HUES48 (cell line): Measurements from ENCODE around the gene PRKAA1.
"Not testable (repeated sequence)": the region's sequence is repeated elsewhere in the genome, so short reads cannot be mapped to it uniquely, and the experiment has no call there.

Source experiments
- H3K27ac ChIP-seq: one replicate; pipeline ENCODE4 v1.7.0; 2013; ENCODE audit warnings: low read depth, low read length, inconsistent platforms
- H3K27me3 ChIP-seq: 2 replicates; pipeline ENCODE4 v1.6.1; 2013; ENCODE audit warnings: mild to moderate bottlenecking, low read length; ENCODE audit not compliant: control insufficient read depth, insufficient read depth
- H3K36me3 ChIP-seq: 2 replicates; pipeline ENCODE4 v1.6.1; 2013; ENCODE audit warnings: low read length; ENCODE audit not compliant: control insufficient read depth, insufficient read depth
- H3K4me1 ChIP-seq: 2 replicates; pipeline ENCODE4 v1.6.1; 2013; ENCODE audit warnings: mild to moderate bottlenecking, low read length; ENCODE audit not compliant: control insufficient read depth, insufficient read depth
- H3K4me3 ChIP-seq: 2 replicates; pipeline ENCODE4 v1.5.1; 2013; ENCODE audit warnings: mild to moderate bottlenecking, low read depth, low read length
- H3K9ac ChIP-seq: 2 replicates; pipeline ENCODE4 v1.6.1; 2013; ENCODE audit warnings: mild to moderate bottlenecking, low read depth, low read length, moderate library complexity
- H3K9me3 ChIP-seq: 2 replicates; pipeline ENCODE4 v1.6.1; 2013; ENCODE audit warnings: low read length; ENCODE audit not compliant: control insufficient read depth, insufficient read depth

Gene PRKAA1

GRCh38 chr5:40790947-40791593 is 7.1 kb downstream of the PRKAA1 start:
- no peaks in the 10 kb centered on the region for H3K9me3 ChIP-seq
- H3K9ac ChIP-seq: no peak overlapping the region
- no peaks in the 10 kb centered on the region for H3K27me3 ChIP-seq
- no peaks in the 10 kb centered on the region; the same call in 1 of the 2 replicates for H3K4me1 ChIP-seq
- H3K4me3 ChIP-seq: no peak overlapping the region
- no peak overlapping the region for H3K27ac ChIP-seq
- peaks cover 4% of the 10 kb centered on the region; the same call in 1 of the 2 replicates for H3K36me3 ChIP-seq

GRCh38 chr5:40788941-40789340 is 9.2 kb downstream of the PRKAA1 start:
- H3K9ac ChIP-seq, H3K36me3 ChIP-seq: not testable (repeated sequence)

GRCh38 chr5:40787986-40788385 is 10.2 kb downstream of the PRKAA1 start:
- no peak overlapping the region for H3K27ac ChIP-seq
- no peaks in the 10 kb centered on the region for H3K9me3 ChIP-seq
- H3K4me1 ChIP-seq: no peaks in the 10 kb centered on the region
- no peak overlapping the region for H3K4me3 ChIP-seq
- H3K27me3 ChIP-seq: no peaks in the 10 kb centered on the region
- H3K9ac ChIP-seq: no peak overlapping the region
- H3K36me3 ChIP-seq: no peaks in the 10 kb centered on the region

More at GRCh38 chr5:40788941-40789340, 9.2 kb downstream of the PRKAA1 start:
- H3K27ac ChIP-seq, H3K9me3 ChIP-seq, H3K4me3 ChIP-seq, H3K27me3 ChIP-seq, H3K4me1 ChIP-seq: not testable (repeated sequence)

GRCh38 chr5:40786664-40787063 is 11.5 kb downstream of the PRKAA1 start:
- H3K9ac ChIP-seq, H3K27me3 ChIP-seq, H3K4me1 ChIP-seq, H3K36me3 ChIP-seq, H3K9me3 ChIP-seq, H3K27ac ChIP-seq, H3K4me3 ChIP-seq: not testable (repeated sequence)

GRCh38 chr5:40784916-40785315 is 13.3 kb downstream of the PRKAA1 start:
- Histone ChIP-seq H3K36me3 (no peaks in the 10 kb centered on the region), H3K4me3 (no peak overlapping the region), H3K27me3 (no peaks in the 10 kb centered on the region), H3K4me1 (no peaks in the 10 kb centered on the region), H3K9me3 (no peaks in the 10 kb centered on the region), H3K27ac (no peak overlapping the region), H3K9ac (no peak overlapping the region)

GRCh38 chr5:40784027-40784653 is 14.0 kb downstream of the PRKAA1 start:
- Histone ChIP-seq H3K36me3 (no peaks in the 10 kb centered on the region), H3K4me1 (no peaks in the 10 kb centered on the region), H3K27ac (no peak overlapping the region), H3K9me3 (no peaks in the 10 kb centered on the region), H3K27me3 (no peaks in the 10 kb centered on the region), H3K9ac (no peak overlapping the region), H3K4me3 (no peak overlapping the region)

GRCh38 chr5:40781843-40782409 is 16.2 kb downstream of the PRKAA1 start:
- Histone ChIP-seq H3K27me3 (no peaks in the 10 kb centered on the region), H3K9ac (no peak overlapping the region), H3K4me3 (no peak overlapping the region), H3K27ac (no peak overlapping the region), H3K36me3 (peaks cover 3% of the 10 kb centered on the region; the same call in 1 of the 2 replicates), H3K9me3 (no peaks in the 10 kb centered on the region), H3K4me1 (no peaks in the 10 kb centered on the region)

- Histone ChIP-seq H3K9ac (no peak overlapping the region), H3K27me3 (no peaks in the 10 kb centered on the region), H3K9me3 (no peaks in the 10 kb centered on the region), H3K36me3 (peaks cover 12% of the 10 kb centered on the region), H3K4me1 (no peaks in the 10 kb centered on the region), H3K4me3 (no peak overlapping the region), H3K27ac (no peak overlapping the region)
Measured at GRCh38 chr5:40780858-40781257, 17.3 kb downstream of the PRKAA1 start.

- H3K9me3 ChIP-seq: no peaks in the 10 kb centered on the region
- peaks cover 19% of the 10 kb centered on the region for H3K36me3 ChIP-seq
- no peaks in the 10 kb centered on the region for H3K4me1 ChIP-seq
- H3K27me3 ChIP-seq: no peaks in the 10 kb centered on the region
- no peak overlapping the region for H3K27ac ChIP-seq
- no peak overlapping the region for H3K9ac ChIP-seq
- no peak overlapping the region for H3K4me3 ChIP-seq
Measured at GRCh38 chr5:40780199-40780598, 18.0 kb downstream of the PRKAA1 start.

- no peaks in the 10 kb centered on the region for H3K4me1 ChIP-seq
- H3K27ac ChIP-seq: no peak overlapping the region
- no peaks in the 10 kb centered on the region for H3K27me3 ChIP-seq
- H3K9me3 ChIP-seq: no peaks in the 10 kb centered on the region
- H3K9ac ChIP-seq: no peak overlapping the region
- H3K36me3 ChIP-seq: peaks cover 25% of the 10 kb centered on the region
- H3K4me3 ChIP-seq: no peak overlapping the region
Measured at GRCh38 chr5:40779561-40779960, 18.6 kb downstream of the PRKAA1 start.

- Histone ChIP-seq H3K27me3 (no peaks in the 10 kb centered on the region), H3K9me3 (no peaks in the 10 kb centered on the region), H3K36me3 (peaks cover 40% of the 10 kb centered on the region), H3K9ac (no peak overlapping the region), H3K4me1 (no peaks in the 10 kb centered on the region), H3K27ac (no peak overlapping the region), H3K4me3 (no peak overlapping the region)
Measured at GRCh38 chr5:40778133-40778532, 20.0 kb downstream of the PRKAA1 start.
